SK-N-SH (cell line): ENCODE results near the gene ETF1.

Source experiments
- EP300 ChIP-seq, 2 experiments: IDR thresholded peaks; 2 replicates each; pipeline versions ENCODE4 v1.4.0 to v1.6.1; 2012; ENCODE audit warnings: borderline replicate concordance in 1 of 2, low read depth in 1 of 2, low read length in 1 of 2
- FOXJ3 ChIP-seq: sonication (generic); formaldehyde crosslinking; IDR thresholded peaks from 2 replicates; pipeline ENCODE4 v1.5.1; 2020; ENCODE audit warnings: mild to moderate bottlenecking, missing genetic modification reagents
- JUND ChIP-seq: IDR thresholded peaks from 2 replicates; pipeline ENCODE4 v1.4.0; 2012
- MXI1 ChIP-seq: IDR thresholded peaks from 2 replicates; pipeline ENCODE4 v1.6.1; 2012; ENCODE audit warnings: mild to moderate bottlenecking, low read depth, low read length, improper control_type of control experiment
- NFIC ChIP-seq: IDR thresholded peaks from 2 replicates; pipeline ENCODE4 v1.4.0; 2012; ENCODE audit warnings: borderline replicate concordance
- RFX5 ChIP-seq: IDR thresholded peaks from 2 replicates; pipeline ENCODE4 v1.6.1; 2012; ENCODE audit warnings: mild to moderate bottlenecking, improper control_type of control experiment, low read length
- RXRA ChIP-seq: IDR thresholded peaks from 2 replicates; pipeline ENCODE4 v1.4.0; 2012; ENCODE audit warnings: low read depth, mild to moderate bottlenecking, borderline replicate concordance
- SMC3 ChIP-seq: IDR thresholded peaks from 2 replicates; pipeline ENCODE4 v1.6.1; 2012; ENCODE audit warnings: low read depth, low read length, improper control_type of control experiment
- TAF1 ChIP-seq: IDR thresholded peaks from 2 replicates; pipeline ENCODE4 v1.6.1; 2012; ENCODE audit warnings: low read depth, mild to moderate bottlenecking, low read length, moderate library complexity, borderline replicate concordance
- YY1 ChIP-seq: IDR thresholded peaks from 2 replicates; pipeline ENCODE4 v1.4.0; 2012; ENCODE audit warnings: low read depth, mild to moderate bottlenecking
- TF ChIP-seq, protein P1 (sequence below): fragments of 200-600 bp; sonication (generic); IDR thresholded peaks from 2 replicates; pipeline ENCODE4 v1.6.1; 2017; ENCODE audit warnings: antibody characterized with exemption, mild to moderate bottlenecking, moderate library complexity
- TF ChIP-seq, protein P2 (sequence below): IDR thresholded peaks from 2 replicates; pipeline ENCODE4 v1.6.1; 2012; ENCODE audit warnings: mild to moderate bottlenecking, low read depth, low read length, moderate library complexity
- TF ChIP-seq, protein P3 (sequence below): IDR thresholded peaks from 2 replicates; pipeline ENCODE4; 2012

DNA sequence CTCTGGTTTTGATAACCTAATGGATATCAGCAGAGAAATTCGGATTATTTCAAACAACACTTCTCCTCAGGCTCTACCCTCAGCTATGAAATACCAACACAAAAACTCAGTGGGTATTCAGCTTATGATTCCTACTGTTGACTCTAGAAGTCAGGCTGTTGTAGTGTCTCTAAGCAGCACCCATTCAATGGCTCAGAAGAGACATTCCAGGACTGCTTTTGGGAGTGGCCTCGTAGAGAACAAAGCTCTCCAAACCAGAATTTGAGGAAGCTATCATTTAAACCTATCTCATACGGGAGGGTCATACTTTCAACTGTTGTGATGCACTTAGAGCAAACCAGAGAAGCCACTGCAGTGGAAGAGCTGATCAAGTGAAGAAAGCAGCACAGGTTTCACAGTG lies 34.1 kb downstream of the ETF1 start:
- TF ChIP-seq, protein P1, sequence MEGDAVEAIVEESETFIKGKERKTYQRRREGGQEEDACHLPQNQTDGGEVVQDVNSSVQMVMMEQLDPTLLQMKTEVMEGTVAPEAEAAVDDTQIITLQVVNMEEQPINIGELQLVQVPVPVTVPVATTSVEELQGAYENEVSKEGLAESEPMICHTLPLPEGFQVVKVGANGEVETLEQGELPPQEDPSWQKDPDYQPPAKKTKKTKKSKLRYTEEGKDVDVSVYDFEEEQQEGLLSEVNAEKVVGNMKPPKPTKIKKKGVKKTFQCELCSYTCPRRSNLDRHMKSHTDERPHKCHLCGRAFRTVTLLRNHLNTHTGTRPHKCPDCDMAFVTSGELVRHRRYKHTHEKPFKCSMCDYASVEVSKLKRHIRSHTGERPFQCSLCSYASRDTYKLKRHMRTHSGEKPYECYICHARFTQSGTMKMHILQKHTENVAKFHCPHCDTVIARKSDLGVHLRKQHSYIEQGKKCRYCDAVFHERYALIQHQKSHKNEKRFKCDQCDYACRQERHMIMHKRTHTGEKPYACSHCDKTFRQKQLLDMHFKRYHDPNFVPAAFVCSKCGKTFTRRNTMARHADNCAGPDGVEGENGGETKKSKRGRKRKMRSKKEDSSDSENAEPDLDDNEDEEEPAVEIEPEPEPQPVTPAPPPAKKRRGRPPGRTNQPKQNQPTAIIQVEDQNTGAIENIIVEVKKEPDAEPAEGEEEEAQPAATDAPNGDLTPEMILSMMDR, result no peak
- no peak for TF ChIP-seq YY1
- no peak for TF ChIP-seq JUND
- no peak for TF ChIP-seq RFX5
- TF ChIP-seq EP300 (IDR thresholded peaks at IDR 0.05; ENCODE audit: borderline replicate concordance in 1 of 2, low read depth in 1 of 2, low read length in 1 of 2), result no peak
- TF ChIP-seq TAF1, result no peak
- TF ChIP-seq SMC3, result no peak
- no peak for TF ChIP-seq NFIC
- no peak for TF ChIP-seq RXRA
- TF ChIP-seq, protein P2, sequence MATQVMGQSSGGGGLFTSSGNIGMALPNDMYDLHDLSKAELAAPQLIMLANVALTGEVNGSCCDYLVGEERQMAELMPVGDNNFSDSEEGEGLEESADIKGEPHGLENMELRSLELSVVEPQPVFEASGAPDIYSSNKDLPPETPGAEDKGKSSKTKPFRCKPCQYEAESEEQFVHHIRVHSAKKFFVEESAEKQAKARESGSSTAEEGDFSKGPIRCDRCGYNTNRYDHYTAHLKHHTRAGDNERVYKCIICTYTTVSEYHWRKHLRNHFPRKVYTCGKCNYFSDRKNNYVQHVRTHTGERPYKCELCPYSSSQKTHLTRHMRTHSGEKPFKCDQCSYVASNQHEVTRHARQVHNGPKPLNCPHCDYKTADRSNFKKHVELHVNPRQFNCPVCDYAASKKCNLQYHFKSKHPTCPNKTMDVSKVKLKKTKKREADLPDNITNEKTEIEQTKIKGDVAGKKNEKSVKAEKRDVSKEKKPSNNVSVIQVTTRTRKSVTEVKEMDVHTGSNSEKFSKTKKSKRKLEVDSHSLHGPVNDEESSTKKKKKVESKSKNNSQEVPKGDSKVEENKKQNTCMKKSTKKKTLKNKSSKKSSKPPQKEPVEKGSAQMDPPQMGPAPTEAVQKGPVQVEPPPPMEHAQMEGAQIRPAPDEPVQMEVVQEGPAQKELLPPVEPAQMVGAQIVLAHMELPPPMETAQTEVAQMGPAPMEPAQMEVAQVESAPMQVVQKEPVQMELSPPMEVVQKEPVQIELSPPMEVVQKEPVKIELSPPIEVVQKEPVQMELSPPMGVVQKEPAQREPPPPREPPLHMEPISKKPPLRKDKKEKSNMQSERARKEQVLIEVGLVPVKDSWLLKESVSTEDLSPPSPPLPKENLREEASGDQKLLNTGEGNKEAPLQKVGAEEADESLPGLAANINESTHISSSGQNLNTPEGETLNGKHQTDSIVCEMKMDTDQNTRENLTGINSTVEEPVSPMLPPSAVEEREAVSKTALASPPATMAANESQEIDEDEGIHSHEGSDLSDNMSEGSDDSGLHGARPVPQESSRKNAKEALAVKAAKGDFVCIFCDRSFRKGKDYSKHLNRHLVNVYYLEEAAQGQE, result no peak
- TF ChIP-seq FOXJ3, result no peak
- no peak for TF ChIP-seq MXI1
- TF ChIP-seq, protein P3, sequence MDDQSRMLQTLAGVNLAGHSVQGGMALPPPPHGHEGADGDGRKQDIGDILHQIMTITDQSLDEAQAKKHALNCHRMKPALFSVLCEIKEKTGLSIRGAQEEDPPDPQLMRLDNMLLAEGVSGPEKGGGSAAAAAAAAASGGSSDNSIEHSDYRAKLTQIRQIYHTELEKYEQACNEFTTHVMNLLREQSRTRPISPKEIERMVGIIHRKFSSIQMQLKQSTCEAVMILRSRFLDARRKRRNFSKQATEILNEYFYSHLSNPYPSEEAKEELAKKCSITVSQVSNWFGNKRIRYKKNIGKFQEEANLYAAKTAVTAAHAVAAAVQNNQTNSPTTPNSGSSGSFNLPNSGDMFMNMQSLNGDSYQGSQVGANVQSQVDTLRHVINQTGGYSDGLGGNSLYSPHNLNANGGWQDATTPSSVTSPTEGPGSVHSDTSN, result no peak
